GM23338 (cell line): Measurements from ENCODE around the gene ZNF358.

Source experiments
- EZH2 ChIP-seq: fragments of 200-600 bp; sonication (generic); IDR thresholded peaks from one replicate; pipeline ENCODE4 v1.8.0; 2017; ENCODE audit warnings: antibody characterized with exemption, mild to moderate bottlenecking, low read depth; ENCODE audit not compliant: unreplicated experiment
- EZH2phosphoT487 ChIP-seq: fragments of 200-600 bp; sonication (generic); IDR thresholded peaks from one replicate; pipeline ENCODE4 v1.8.1; 2018; ENCODE audit warnings: antibody characterized with exemption; ENCODE audit not compliant: unreplicated experiment
- JUNB ChIP-seq: IDR thresholded peaks from one replicate; pipeline ENCODE4 v1.6.1; 2016; ENCODE audit warnings: antibody characterized with exemption; ENCODE audit not compliant: unreplicated experiment
- NANOG ChIP-seq: IDR thresholded peaks from 2 replicates; pipeline ENCODE4 v1.6.1; 2016; ENCODE audit warnings: antibody characterized with exemption, borderline replicate concordance
- POLR2AphosphoS5 ChIP-seq: IDR thresholded peaks from 2 replicates; pipeline ENCODE4 v1.6.1; 2016; ENCODE audit warnings: antibody characterized with exemption, low read depth
- STAT1 ChIP-seq: IDR thresholded peaks from one replicate; pipeline ENCODE4 v1.6.1; 2016; ENCODE audit warnings: antibody characterized with exemption; ENCODE audit not compliant: unreplicated experiment
- ZNF114 ChIP-seq: fragments of 250-450 bp; sonication (Bioruptor Pico); IDR thresholded peaks from 2 replicates; pipeline ENCODE4 v1.5.0; 2020; ENCODE audit warnings: mild to moderate bottlenecking, moderate library complexity
- ZNF331 ChIP-seq: fragments of 250-450 bp; sonication (Bioruptor Pico); IDR thresholded peaks from 2 replicates; pipeline ENCODE4 v1.5.0; 2020; ENCODE audit warnings: low read depth, mild to moderate bottlenecking, moderate library complexity
- TF ChIP-seq, protein P1 (sequence below), 2 experiments: fragments of 200-600 bp in 1 of 2; sonication (generic) in 1 of 2; conservative IDR thresholded peaks; 2 replicates each; pipeline versions ENCODE4 v1.5.1 to v1.6.1; 2016 to 2017; ENCODE audit warnings: antibody characterized with exemption in 2 of 2, low read depth in 2 of 2, mild to moderate bottlenecking in 2 of 2, moderate library complexity in 1 of 2
- TF ChIP-seq, protein P2 (sequence below): IDR thresholded peaks from 2 replicates; pipeline ENCODE4 v1.6.1; 2016; ENCODE audit warnings: antibody characterized with exemption
- TF ChIP-seq, protein P3 (sequence below): fragments of 250-450 bp; sonication (Bioruptor Pico); IDR thresholded peaks from 2 replicates; pipeline ENCODE4 v1.5.0; 2020; ENCODE audit warnings: mild to moderate bottlenecking, moderate library complexity
- TF ChIP-seq, protein P4 (sequence below): IDR thresholded peaks from one replicate; pipeline ENCODE4 v1.6.1; 2018; ENCODE audit warnings: antibody characterized with exemption; ENCODE audit not compliant: unreplicated experiment

DNA sequence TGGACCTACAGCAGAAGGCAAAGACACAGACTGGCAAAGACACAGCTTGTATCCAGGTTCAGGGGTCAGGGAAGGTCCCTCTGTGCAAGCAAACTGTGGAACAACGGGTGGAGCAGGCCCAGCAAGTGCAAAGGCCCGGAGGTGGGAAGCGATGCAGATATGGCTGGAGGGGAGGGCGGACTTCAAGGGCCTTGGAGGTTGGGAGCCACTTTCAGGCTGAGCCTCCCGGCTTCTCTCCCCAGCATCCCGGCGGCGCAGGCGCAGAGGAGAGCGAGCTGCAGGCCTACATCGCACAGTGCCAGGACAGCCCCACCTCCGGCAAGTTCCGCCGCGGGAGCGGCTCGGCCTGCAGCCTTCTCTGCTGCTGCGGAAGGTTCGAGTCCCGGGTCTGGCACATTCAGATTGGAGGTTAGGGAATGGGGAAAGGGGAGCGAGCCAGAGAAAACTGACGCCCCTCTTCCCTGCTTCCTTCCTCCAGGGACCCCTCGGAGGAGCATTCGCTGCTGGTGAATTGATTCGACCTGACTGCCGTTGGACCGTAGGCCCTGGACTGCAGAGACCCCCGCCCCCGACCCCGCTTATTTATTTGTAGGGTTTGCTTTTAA, 17.5 kb downstream of the ZNF358 start:
- TF ChIP-seq, protein P1, sequence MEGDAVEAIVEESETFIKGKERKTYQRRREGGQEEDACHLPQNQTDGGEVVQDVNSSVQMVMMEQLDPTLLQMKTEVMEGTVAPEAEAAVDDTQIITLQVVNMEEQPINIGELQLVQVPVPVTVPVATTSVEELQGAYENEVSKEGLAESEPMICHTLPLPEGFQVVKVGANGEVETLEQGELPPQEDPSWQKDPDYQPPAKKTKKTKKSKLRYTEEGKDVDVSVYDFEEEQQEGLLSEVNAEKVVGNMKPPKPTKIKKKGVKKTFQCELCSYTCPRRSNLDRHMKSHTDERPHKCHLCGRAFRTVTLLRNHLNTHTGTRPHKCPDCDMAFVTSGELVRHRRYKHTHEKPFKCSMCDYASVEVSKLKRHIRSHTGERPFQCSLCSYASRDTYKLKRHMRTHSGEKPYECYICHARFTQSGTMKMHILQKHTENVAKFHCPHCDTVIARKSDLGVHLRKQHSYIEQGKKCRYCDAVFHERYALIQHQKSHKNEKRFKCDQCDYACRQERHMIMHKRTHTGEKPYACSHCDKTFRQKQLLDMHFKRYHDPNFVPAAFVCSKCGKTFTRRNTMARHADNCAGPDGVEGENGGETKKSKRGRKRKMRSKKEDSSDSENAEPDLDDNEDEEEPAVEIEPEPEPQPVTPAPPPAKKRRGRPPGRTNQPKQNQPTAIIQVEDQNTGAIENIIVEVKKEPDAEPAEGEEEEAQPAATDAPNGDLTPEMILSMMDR (conservative IDR thresholded peaks at IDR 0.05; ENCODE audit: low read depth in 2 of 2), result no peak
- TF ChIP-seq POLR2AphosphoS5 (no peak), EZH2 (no peak), ZNF114 (CRISPR knock-in tag) (no peak), JUNB (no peak), EZH2phosphoT487 (no peak), STAT1 (no peak), NANOG (no peak), ZNF331 (no peak)
- TF ChIP-seq, protein P2, sequence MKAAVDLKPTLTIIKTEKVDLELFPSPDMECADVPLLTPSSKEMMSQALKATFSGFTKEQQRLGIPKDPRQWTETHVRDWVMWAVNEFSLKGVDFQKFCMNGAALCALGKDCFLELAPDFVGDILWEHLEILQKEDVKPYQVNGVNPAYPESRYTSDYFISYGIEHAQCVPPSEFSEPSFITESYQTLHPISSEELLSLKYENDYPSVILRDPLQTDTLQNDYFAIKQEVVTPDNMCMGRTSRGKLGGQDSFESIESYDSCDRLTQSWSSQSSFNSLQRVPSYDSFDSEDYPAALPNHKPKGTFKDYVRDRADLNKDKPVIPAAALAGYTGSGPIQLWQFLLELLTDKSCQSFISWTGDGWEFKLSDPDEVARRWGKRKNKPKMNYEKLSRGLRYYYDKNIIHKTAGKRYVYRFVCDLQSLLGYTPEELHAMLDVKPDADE, result no peak
- TF ChIP-seq, protein P3, sequence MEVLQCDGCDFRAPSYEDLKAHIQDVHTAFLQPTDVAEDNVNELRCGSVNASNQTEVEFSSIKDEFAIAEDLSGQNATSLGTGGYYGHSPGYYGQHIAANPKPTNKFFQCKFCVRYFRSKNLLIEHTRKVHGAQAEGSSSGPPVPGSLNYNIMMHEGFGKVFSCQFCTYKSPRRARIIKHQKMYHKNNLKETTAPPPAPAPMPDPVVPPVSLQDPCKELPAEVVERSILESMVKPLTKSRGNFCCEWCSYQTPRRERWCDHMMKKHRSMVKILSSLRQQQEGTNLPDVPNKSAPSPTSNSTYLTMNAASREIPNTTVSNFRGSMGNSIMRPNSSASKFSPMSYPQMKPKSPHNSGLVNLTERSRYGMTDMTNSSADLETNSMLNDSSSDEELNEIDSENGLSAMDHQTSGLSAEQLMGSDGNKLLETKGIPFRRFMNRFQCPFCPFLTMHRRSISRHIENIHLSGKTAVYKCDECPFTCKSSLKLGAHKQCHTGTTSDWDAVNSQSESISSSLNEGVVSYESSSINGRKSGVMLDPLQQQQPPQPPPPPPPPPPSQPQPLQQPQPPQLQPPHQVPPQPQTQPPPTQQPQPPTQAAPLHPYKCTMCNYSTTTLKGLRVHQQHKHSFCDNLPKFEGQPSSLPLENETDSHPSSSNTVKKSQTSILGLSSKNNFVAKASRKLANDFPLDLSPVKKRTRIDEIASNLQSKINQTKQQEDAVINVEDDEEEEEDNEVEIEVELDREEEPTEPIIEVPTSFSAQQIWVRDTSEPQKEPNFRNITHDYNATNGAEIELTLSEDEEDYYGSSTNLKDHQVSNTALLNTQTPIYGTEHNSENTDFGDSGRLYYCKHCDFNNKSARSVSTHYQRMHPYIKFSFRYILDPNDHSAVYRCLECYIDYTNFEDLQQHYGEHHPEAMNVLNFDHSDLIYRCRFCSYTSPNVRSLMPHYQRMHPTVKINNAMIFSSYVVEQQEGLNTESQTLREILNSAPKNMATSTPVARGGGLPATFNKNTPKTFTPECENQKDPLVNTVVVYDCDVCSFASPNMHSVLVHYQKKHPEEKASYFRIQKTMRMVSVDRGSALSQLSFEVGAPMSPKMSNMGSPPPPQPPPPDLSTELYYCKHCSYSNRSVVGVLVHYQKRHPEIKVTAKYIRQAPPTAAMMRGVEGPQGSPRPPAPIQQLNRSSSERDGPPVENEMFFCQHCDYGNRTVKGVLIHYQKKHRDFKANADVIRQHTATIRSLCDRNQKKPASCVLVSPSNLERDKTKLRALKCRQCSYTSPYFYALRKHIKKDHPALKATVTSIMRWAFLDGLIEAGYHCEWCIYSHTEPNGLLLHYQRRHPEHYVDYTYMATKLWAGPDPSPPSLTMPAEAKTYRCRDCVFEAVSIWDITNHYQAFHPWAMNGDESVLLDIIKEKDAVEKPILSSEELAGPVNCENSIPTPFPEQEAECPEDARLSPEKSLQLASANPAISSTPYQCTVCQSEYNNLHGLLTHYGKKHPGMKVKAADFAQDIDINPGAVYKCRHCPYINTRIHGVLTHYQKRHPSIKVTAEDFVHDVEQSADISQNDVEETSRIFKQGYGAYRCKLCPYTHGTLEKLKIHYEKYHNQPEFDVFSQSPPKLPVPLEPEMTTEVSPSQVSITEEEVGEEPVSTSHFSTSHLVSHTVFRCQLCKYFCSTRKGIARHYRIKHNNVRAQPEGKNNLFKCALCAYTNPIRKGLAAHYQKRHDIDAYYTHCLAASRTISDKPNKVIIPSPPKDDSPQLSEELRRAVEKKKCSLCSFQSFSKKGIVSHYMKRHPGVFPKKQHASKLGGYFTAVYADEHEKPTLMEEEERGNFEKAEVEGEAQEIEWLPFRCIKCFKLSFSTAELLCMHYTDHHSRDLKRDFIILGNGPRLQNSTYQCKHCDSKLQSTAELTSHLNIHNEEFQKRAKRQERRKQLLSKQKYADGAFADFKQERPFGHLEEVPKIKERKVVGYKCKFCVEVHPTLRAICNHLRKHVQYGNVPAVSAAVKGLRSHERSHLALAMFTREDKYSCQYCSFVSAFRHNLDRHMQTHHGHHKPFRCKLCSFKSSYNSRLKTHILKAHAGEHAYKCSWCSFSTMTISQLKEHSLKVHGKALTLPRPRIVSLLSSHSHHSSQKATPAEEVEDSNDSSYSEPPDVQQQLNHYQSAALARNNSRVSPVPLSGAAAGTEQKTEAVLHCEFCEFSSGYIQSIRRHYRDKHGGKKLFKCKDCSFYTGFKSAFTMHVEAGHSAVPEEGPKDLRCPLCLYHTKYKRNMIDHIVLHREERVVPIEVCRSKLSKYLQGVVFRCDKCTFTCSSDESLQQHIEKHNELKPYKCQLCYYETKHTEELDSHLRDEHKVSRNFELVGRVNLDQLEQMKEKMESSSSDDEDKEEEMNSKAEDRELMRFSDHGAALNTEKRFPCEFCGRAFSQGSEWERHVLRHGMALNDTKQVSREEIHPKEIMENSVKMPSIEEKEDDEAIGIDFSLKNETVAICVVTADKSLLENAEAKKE (CRISPR knock-in tag), result no peak
- TF ChIP-seq, protein P4, sequence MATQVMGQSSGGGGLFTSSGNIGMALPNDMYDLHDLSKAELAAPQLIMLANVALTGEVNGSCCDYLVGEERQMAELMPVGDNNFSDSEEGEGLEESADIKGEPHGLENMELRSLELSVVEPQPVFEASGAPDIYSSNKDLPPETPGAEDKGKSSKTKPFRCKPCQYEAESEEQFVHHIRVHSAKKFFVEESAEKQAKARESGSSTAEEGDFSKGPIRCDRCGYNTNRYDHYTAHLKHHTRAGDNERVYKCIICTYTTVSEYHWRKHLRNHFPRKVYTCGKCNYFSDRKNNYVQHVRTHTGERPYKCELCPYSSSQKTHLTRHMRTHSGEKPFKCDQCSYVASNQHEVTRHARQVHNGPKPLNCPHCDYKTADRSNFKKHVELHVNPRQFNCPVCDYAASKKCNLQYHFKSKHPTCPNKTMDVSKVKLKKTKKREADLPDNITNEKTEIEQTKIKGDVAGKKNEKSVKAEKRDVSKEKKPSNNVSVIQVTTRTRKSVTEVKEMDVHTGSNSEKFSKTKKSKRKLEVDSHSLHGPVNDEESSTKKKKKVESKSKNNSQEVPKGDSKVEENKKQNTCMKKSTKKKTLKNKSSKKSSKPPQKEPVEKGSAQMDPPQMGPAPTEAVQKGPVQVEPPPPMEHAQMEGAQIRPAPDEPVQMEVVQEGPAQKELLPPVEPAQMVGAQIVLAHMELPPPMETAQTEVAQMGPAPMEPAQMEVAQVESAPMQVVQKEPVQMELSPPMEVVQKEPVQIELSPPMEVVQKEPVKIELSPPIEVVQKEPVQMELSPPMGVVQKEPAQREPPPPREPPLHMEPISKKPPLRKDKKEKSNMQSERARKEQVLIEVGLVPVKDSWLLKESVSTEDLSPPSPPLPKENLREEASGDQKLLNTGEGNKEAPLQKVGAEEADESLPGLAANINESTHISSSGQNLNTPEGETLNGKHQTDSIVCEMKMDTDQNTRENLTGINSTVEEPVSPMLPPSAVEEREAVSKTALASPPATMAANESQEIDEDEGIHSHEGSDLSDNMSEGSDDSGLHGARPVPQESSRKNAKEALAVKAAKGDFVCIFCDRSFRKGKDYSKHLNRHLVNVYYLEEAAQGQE, result no peak
